Measurements from ENCODE around the gene PCDH12.
"Not testable (repeated sequence)": the region's sequence is repeated elsewhere in the genome, so short reads cannot be mapped to it uniquely, and the experiment has no call there.

PCDH12 gene

DNA sequence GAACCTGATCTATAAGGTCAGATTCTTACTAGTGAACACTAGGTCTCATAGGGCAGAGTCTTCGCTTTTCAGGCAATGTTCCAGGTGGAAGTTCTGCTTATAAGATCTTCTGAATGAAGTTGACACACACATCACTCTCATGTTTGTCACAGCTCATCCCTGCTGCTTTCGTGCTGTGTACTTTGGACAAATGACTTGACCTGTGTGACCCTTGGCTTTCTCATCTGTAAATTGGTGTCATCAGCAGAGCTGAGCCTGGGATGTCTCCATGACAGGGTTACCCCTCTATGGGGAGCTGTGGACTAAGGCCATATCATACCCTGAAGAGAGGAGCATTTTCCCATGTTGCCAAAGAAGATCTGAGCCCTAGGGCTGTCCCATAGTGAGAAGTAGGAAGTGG is 31.6 kb downstream of the PCDH12 start:
- no peak overlapping the region for H3K4me3 ChIP-seq (ENCODE audit: severe bottlenecking)
- H3K27me3 ChIP-seq (ENCODE audit: insufficient read depth, poor library complexity, severe bottlenecking) = no peaks in the 10 kb centered on the region
- TF ChIP-seq, protein P1, sequence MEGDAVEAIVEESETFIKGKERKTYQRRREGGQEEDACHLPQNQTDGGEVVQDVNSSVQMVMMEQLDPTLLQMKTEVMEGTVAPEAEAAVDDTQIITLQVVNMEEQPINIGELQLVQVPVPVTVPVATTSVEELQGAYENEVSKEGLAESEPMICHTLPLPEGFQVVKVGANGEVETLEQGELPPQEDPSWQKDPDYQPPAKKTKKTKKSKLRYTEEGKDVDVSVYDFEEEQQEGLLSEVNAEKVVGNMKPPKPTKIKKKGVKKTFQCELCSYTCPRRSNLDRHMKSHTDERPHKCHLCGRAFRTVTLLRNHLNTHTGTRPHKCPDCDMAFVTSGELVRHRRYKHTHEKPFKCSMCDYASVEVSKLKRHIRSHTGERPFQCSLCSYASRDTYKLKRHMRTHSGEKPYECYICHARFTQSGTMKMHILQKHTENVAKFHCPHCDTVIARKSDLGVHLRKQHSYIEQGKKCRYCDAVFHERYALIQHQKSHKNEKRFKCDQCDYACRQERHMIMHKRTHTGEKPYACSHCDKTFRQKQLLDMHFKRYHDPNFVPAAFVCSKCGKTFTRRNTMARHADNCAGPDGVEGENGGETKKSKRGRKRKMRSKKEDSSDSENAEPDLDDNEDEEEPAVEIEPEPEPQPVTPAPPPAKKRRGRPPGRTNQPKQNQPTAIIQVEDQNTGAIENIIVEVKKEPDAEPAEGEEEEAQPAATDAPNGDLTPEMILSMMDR (IDR thresholded peaks at IDR 0.05; ENCODE audit: poor library complexity, severe bottlenecking) = no peak
- DNase-seq (ENCODE audit: low spot score) = no peak
- peaks cover 71% of the 10 kb centered on the region for H3K36me3 ChIP-seq (ENCODE audit: low read depth)
- no peak overlapping the region for H3K27ac ChIP-seq (ENCODE audit: poor library complexity, severe bottlenecking)
- no peaks in the 10 kb centered on the region for H3K9me3 ChIP-seq (ENCODE audit: severe bottlenecking)
- no peaks in the 10 kb centered on the region for H3K4me1 ChIP-seq (ENCODE audit: insufficient read depth, poor library complexity, severe bottlenecking)
- no peak for ATAC-seq (ENCODE audit: low read depth)

DNA sequence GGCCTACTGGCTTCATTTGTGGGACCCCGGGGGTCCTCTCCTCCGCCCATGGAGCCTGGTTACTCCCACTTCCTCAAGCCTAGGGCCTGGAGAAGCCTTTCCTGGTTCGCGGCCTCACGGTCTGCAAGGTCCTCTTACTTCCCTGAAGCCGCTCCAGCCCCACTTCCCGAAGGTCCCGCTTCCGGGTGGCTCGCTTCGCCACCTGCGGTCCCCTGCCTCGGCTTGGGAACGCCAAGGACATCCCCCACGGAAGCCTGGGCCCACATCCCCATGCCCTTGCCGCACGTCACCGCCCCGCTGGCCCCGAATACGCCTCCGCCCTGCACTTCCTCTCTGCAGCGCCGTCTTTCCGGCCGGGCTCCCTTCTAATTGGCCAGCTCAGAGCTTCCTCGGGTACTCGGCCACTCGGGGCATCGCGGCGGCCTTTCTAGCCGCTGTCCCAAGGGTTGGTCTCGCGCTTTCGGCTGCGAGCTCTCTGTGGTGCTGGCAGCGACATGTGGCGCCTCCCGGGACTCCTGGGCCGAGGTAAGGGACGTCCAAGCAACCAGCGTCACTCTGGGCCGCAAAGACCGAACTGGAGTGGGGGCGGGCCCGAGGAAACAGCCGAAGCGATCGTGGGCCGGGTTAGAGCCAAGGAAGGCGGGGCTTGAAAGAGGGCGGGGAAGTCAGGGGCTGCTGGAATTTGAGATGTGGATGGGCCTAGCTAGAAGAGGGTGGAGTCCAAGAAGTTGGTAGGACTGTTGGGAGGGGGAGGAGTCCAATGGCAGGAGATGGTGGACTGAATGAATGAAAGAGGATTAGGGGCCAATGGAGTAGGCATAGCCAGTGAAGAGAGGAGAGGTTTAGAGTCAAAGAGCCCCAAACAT is 34.3 kb downstream of the PCDH12 start, which contains the start of gene DELE1:
Gene DELE1 (plus strand): TSS at position 424 of the 866 bp plus-strand sequence. CDS start 71 bp downstream, at position 495.
- peak; percentile 96 for ATAC-seq (ENCODE audit: low read depth)
- peak within 1 kb of the TSS; percentile 89 for H3K4me3 ChIP-seq (ENCODE audit: severe bottlenecking)
- DNase-seq (ENCODE audit: low spot score) = peak; percentile 96
- TF ChIP-seq, protein P1 (IDR thresholded peaks at IDR 0.05; ENCODE audit: poor library complexity, severe bottlenecking) = no peak
- H3K27me3 ChIP-seq (ENCODE audit: insufficient read depth, poor library complexity, severe bottlenecking) = no peaks in the 10 kb centered on the region
- H3K9me3 ChIP-seq (ENCODE audit: severe bottlenecking) = no peaks in the 10 kb centered on the region
- peaks cover 45% of the 10 kb centered on the region for H3K36me3 ChIP-seq (ENCODE audit: low read depth)
- no peaks in the 10 kb centered on the region for H3K4me1 ChIP-seq (ENCODE audit: insufficient read depth, poor library complexity, severe bottlenecking)
- H3K27ac ChIP-seq (ENCODE audit: poor library complexity, severe bottlenecking) = peak within 1 kb of the TSS; percentile 65

DNA sequence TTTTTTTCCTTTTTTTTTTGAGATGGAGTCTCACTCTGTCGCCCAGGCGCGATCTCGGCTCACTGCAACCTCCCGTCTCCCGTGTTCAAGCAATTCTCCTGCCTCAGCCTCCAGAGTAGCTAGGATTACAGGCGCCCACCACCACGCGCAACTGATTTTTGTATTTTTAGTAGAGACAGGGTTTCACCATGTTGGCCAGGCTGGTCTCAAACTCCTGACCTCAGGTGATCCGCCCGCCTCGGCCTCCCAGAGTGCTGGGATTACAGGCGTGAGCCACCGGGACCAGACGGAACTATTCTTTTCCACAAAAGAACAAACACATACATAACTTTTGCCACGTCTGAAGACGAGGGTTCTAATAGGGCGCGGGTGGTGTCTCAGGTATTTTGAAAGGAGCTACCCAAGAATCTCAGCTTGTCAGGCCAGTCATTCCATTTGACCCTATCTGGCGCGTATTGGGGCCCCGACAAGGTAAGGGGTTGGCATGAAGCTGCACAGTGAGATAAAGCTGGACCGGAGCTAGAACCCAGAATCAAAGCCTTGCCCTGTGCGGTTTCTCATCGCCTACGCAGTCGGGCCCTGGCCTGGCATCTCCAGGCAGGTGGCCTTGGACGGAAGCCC is 35.1 kb downstream of the PCDH12 start:
- not testable (repeated sequence) for H3K27me3 ChIP-seq (ENCODE audit: insufficient read depth, poor library complexity, severe bottlenecking); DNase-seq (ENCODE audit: low spot score); H3K4me1 ChIP-seq (ENCODE audit: insufficient read depth, poor library complexity, severe bottlenecking); H3K9me3 ChIP-seq (ENCODE audit: severe bottlenecking)
- Histone ChIP-seq H3K36me3 (ENCODE audit: low read depth) (peaks cover 38% of the 10 kb centered on the region), H3K27ac (ENCODE audit: poor library complexity, severe bottlenecking) (peak overlapping the region; percentile 65), H3K4me3 (ENCODE audit: severe bottlenecking) (peak overlapping the region; percentile 89)
- peak; percentile 3; the same call in 2 of the 3 replicates for ATAC-seq (ENCODE audit: low read depth)

DNA sequence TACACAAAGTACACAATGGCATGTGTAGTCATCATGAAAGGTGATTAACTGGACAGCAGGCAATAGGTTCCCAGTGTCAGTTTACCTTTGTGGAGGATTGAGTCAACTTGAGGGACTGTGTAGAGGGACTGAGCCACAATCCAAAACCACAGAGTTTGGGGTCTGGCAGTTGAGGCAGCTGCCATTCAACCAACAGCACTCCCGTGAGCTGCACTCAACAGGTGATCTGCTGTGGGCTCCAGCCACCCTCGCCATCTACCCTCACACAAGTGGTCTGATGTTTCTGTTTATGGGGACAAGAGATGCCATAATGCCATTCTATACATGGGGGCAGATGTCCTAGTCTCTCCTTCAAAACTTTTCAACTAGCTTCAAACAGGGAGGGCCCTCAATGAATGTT is 37.2 kb downstream of the PCDH12 start:
- Histone ChIP-seq H3K9me3 (ENCODE audit: severe bottlenecking) (no peaks in the 10 kb centered on the region), H3K27me3 (ENCODE audit: insufficient read depth, poor library complexity, severe bottlenecking) (no peaks in the 10 kb centered on the region), H3K36me3 (ENCODE audit: low read depth) (peaks cover 16% of the 10 kb centered on the region), H3K27ac (ENCODE audit: poor library complexity, severe bottlenecking) (no peak overlapping the region), H3K4me1 (ENCODE audit: insufficient read depth, poor library complexity, severe bottlenecking) (no peaks in the 10 kb centered on the region), H3K4me3 (ENCODE audit: severe bottlenecking) (no peak overlapping the region)
- DNase-seq (ENCODE audit: low spot score) (no peak), ATAC-seq (ENCODE audit: low read depth) (no peak)
- TF ChIP-seq, protein P1 (IDR thresholded peaks at IDR 0.05; ENCODE audit: poor library complexity, severe bottlenecking) = no peak

DNA sequence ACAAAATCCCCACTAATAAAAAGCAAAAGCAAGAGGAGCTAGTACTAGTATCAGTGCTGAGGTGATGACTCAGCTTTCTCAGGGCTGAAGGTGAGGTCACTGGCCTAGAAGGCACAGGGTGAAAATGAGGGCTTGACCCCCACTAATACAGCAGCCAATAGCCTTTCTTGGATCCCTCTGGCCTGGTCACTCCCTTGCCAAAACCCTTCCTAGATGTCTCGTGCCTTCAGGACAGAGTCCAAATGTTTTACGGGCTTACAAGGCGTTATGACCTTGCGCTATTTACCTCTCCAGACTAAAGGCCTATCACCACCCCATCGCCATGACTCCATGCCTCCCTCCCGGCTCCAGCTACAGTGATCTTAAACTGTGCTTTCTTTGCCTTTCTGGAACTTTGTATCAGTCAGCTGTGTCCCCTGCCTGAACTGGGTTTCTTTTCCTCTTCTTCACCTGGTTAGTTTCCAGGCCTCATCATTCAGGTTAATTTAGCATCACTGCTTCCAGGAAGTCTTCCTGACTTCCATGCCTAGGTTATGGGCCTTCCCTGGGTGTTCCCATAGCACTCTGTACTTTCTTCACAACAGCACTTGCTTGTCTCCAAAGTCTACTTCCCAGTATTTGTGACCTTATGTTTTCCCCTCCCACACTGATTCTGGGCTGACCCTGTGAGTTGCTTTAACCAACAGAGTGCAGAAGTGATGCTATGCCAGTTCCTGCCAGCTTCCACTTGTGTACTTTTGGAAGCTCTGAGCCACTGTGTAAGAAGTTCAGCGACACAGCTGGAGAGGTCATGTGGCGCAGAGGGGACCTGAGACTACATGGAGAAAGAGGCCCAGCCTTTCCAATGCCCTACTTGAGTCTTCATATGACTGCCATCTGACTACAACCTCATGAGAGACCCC is 38.5 kb downstream of the PCDH12 start:
- TF ChIP-seq, protein P1 (IDR thresholded peaks at IDR 0.05; ENCODE audit: poor library complexity, severe bottlenecking) = no peak
- Histone ChIP-seq H3K4me3 (ENCODE audit: severe bottlenecking) (no peak overlapping the region), H3K4me1 (ENCODE audit: insufficient read depth, poor library complexity, severe bottlenecking) (no peaks in the 10 kb centered on the region), H3K27me3 (ENCODE audit: insufficient read depth, poor library complexity, severe bottlenecking) (no peaks in the 10 kb centered on the region), H3K36me3 (ENCODE audit: low read depth) (0 out of 2 replicates have a peak, but pooled peaks cover 3% of the 10 kb centered on the region), H3K27ac (ENCODE audit: poor library complexity, severe bottlenecking) (no peak overlapping the region), H3K9me3 (ENCODE audit: severe bottlenecking) (no peaks in the 10 kb centered on the region)
- ATAC-seq (ENCODE audit: low read depth) (no peak), DNase-seq (ENCODE audit: low spot score) (no peak)
